ENCODE measurements around the gene KCNC4. TPM values are rescaled to one million over a fixed set of nuclear protein-coding genes. Genes with fewer than 3 reads are reported as not detected.

The KCNC4 gene
- total and polyA plus RNA-seq, 2 of the 13 experiments (the other 11 are each of a cell fraction or from before 2014, with no cell fraction given), result 0.24 to 0.66 TPM

- H3K79me2 ChIP-seq (ENCODE audit: insufficient read depth, low read length), result no peaks in the 10 kb centered on the region
- in situ Hi-C loops (cut with HindIII; ENCODE audit: extremely low pct_ligation_motif_present, low pct_unique_long_range_greater_than_20kb) (loop anchor here (5.0 to 10.0 kb wide), 2 partner anchors 107 to 289 kb away; no protein-coding TSS in a partner anchor), intact Hi-C loops (cut with micrococcal nuclease; ENCODE audit: unreplicated experiment) (no loop called here)
- 3% methylated on average over 5 of the region's 6 CpGs for WGBS (ENCODE audit: low lambda C conversion rate)
- H4K20me1 ChIP-seq (ENCODE audit: insufficient read depth, low read length), result no peaks in the 10 kb centered on the region
- no peak for TF ChIP-seq SMARCC2 (IDR thresholded peaks at IDR 0.05)
- no peak for TF ChIP-seq FLYWCH1 (CRISPR knock-in tag; IDR thresholded peaks at IDR 0.05)
- TF ChIP-seq DDIT3 (CRISPR knock-in tag; IDR thresholded peaks at IDR 0.05), result no peak
- no peak for TF ChIP-seq ZNF556 (CRISPR knock-in tag; IDR thresholded peaks at IDR 0.05; ENCODE audit: borderline replicate concordance)
- no peak for TF ChIP-seq ZNF646 (CRISPR knock-in tag; IDR thresholded peaks at IDR 0.05)
- no peak for TF ChIP-seq HMGXB3 (CRISPR knock-in tag; IDR thresholded peaks at IDR 0.05; ENCODE audit: borderline replicate concordance)
- TF ChIP-seq ETV6 (CRISPR knock-in tag; conservative IDR thresholded peaks at IDR 0.05), result no peak
- no peak for TF ChIP-seq ZNF143 (CRISPR knock-in tag; IDR thresholded peaks at IDR 0.05)
- no peak for TF ChIP-seq ELF4 (CRISPR knock-in tag; IDR thresholded peaks at IDR 0.05; ENCODE audit: borderline replicate concordance)
- TF ChIP-seq ZNF451 (CRISPR knock-in tag; IDR thresholded peaks at IDR 0.05), result no peak
- no peak for TF ChIP-seq ZNF841 (CRISPR knock-in tag; IDR thresholded peaks at IDR 0.05; ENCODE audit: borderline replicate concordance)
- peaks cover 10% of the 10 kb centered on the region for H3K4me1 ChIP-seq (ENCODE audit: insufficient read depth, low read length)
- H3K27ac ChIP-seq (ENCODE audit: extremely low read length, insufficient read depth, low read length), result no peak overlapping the region
- no TSS peak for BruUV-seq (replicated peaks)
- no peak overlapping the region for H3K4me3 ChIP-seq (replicated peaks in 1 of 3; ENCODE audit: insufficient read depth in 1 of 3, low read depth in 2 of 3, low read length in 3 of 3)
- CTCF ChIA-PET (ENCODE audit: low intra/inter-chr PET ratio, low total read pairs), result interaction anchor here (1.3 to 2.9 kb wide), 2 partner anchors 255 to 291 kb away, joined by 3 to 15 read pairs; no protein-coding TSS in a partner anchor
- FAIRE-seq, result no peak
- H3K36me3 ChIP-seq (replicated peaks in 1 of 2; ENCODE audit: control insufficient read depth in 1 of 2, insufficient read depth in 2 of 2, low read length in 2 of 2), result no peaks in the 10 kb centered on the region
- no peaks in the 10 kb centered on the region for H3K9me3 ChIP-seq (ENCODE audit: low read length)
- DNase-seq (ENCODE audit: low spot score), result no peak
- peaks cover 3 to 39% of the 10 kb centered on the region in 2 experiments; a peak in 3 of 5 replicates for H3K27me3 ChIP-seq (ENCODE audit: control insufficient read depth in 1 of 2, insufficient read depth in 2 of 2, low read length in 2 of 2)
- no peak overlapping the region for H3K9ac ChIP-seq (ENCODE audit: insufficient read depth, low read depth, low read length)
- no peak for ATAC-seq
- POLR2A ChIA-PET, result no interaction called here
- H2AFZ ChIP-seq (ENCODE audit: low read length), result no peak overlapping the region
- H3K4me2 ChIP-seq (ENCODE audit: low read depth, low read length), result no peak overlapping the region
Observed at GRCh38 chr1:110205591-110206155, 4.4 kb upstream of the KCNC4 start.
